GM19035 (cell line): ENCODE measurements around the gene KRT14.
"Not testable (repeated sequence)": the region's sequence is repeated elsewhere in the genome, so short reads cannot be mapped to it uniquely, and the experiment has no call there.

Experiments
- ATAC-seq: cut with Tn5 transposase; IDR thresholded peaks from one replicate; pipeline ENCODE4 v1.9.1; 2021; ENCODE audit not compliant: unreplicated experiment

Gene KRT14

GRCh38 chr17:41610061-41610517 lies 23.4 kb upstream of the KRT14 start:
- not testable (repeated sequence) for ATAC-seq

DNA sequence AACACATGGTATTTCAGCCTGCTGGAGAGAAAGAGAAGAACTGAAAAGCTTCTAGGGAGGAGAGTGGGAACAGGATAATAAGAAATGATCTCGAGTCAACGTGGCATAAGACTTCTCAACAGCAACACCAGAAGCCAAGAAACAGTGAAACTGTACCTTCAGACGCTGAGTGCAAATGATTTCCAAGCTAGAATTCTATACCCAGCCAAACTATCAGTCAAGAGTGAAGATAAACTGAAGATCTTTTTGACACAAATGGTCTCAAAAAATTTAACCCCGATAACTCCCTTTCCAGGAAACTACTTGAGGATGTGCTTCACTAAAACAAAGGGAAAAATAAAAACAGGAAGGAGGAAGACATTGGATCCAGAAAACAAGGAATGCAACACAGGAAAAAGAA lies 20.2 kb upstream of the KRT14 start:
- ATAC-seq = not testable (repeated sequence)

- no peak for ATAC-seq
Measured at GRCh38 chr17:41602524-41602923, 15.8 kb upstream of the KRT14 start.

DNA sequence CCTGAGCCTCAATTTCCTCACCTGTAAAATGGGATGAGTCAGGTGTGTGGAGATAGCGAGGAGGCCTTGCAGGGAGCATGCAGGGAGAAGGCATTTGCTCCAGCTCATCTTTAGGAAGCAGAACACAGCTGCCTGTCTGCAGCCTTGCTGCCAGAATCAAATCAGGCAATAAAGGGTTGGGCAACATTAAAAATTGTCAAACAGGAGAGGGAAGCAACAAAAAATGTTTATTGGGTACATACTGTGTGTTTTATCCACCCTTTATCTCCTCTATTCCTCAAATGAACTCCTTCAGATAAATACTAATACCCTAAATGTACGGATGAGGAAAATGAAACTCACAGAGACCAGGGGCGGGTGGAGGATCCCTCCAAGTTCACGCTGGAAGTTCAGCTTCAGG lies 13.6 kb upstream of the KRT14 start:
- ATAC-seq = no peak

- ATAC-seq = no peak
Measured at GRCh38 chr17:41599680-41600079, 13.0 kb upstream of the KRT14 start.

DNA sequence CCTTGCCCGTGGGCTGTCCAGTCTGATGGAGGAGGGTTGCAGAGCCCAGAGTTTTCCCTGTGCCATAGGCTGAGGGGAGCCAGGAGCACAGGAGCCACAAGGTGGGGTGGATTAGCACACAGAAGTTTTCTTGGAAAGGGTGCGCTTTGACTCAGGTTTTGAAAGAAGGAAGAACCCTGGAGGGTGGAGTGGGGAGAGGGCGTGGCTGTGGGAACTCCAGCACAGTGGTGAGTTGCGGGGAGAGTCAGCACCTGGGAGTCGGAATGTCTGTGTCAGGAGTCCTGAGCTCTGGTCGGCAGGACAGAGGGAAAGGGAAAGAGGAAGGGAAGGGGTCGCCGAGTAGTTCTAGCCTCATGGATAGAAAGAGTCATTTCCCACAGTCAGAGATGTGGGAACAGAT lies 8.9 kb upstream of the KRT14 start:
- no peak for ATAC-seq

- ATAC-seq = no peak
Measured at GRCh38 chr17:41594363-41594915, 7.7 kb upstream of the KRT14 start.

DNA sequence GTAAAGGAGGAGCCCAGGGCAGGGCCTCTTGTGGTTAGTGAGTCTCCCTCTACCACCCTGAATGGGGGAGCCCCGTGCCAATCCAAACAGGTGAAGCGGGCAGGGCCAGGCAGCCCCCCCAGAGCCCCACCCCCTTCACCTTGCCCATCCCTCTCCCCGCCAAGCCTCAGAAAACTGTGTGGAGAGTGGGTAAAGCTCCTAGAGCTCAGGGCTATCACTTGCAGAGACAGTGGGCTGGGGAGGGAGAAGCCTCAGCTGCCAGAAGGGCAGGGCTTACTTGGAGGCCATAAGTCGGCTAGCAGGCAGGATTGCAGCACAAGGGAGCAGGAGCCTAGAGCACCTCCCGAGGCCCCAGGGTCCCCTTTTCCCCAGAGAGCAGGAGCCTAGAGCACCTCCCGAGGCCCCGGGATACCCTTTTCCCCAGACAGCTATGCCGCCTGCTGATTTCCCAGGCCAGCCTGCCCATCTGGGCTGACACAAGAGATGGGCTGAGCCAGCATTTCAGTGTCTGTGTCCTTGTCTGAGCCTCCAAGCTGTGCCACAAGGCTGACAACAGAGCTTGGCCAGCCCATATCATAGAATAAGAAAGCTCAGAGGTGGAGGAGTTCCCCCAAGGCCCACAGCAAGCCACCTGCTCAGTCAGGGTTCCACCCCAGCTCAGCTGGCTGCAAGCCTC lies 6.7 kb upstream of the KRT14 start:
- ATAC-seq = no peak

DNA sequence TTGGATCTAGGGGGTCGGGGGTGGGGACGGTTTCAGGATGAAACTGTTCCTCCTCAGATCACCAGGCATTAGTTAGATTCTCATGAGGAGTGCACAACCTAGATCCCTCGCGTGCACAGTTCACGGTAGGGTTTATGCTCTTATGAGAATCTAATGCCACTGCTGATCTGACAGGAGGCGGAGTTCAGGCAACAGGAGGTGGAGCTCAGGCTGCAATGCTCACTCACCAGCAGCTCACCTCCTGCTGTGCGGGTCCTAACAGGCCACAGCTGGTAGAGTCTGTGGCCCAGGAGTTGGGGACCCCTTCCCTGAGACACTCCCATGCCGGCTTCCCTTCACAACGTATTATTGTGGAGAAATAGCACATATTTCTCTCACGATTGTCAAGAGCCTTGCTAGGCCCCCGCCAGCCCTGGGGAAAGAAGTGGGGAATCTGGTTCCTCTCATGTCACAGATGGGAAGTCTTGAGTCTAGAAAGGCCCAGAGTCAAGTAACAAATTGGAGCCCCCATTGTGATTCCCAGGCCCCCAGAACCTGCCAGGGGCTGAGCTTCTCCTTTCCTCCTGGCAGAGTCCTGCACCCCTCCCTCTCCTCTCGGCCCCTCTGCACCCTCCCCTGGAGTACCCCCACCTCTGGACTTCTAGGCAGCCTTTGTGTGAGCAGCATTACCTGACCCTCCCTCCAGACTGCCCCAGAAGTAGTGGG lies 6.1 kb upstream of the KRT14 start:
- ATAC-seq = no peak

- ATAC-seq = no peak
Measured at GRCh38 chr17:41589301-41589700, 2.6 kb upstream of the KRT14 start.

GRCh38 chr17:41588126-41588810 lies 1.6 kb upstream of the KRT14 start:
- ATAC-seq = no peak

- ATAC-seq = no peak
Measured at GRCh38 chr17:41585301-41586056, 1.2 kb downstream of the KRT14 start.

- not testable (repeated sequence) for ATAC-seq
Measured at GRCh38 chr17:41584331-41584927, 2.3 kb downstream of the KRT14 start.

GRCh38 chr17:41583137-41584127 lies 3.3 kb downstream of the KRT14 start:
- no peak for ATAC-seq

DNA sequence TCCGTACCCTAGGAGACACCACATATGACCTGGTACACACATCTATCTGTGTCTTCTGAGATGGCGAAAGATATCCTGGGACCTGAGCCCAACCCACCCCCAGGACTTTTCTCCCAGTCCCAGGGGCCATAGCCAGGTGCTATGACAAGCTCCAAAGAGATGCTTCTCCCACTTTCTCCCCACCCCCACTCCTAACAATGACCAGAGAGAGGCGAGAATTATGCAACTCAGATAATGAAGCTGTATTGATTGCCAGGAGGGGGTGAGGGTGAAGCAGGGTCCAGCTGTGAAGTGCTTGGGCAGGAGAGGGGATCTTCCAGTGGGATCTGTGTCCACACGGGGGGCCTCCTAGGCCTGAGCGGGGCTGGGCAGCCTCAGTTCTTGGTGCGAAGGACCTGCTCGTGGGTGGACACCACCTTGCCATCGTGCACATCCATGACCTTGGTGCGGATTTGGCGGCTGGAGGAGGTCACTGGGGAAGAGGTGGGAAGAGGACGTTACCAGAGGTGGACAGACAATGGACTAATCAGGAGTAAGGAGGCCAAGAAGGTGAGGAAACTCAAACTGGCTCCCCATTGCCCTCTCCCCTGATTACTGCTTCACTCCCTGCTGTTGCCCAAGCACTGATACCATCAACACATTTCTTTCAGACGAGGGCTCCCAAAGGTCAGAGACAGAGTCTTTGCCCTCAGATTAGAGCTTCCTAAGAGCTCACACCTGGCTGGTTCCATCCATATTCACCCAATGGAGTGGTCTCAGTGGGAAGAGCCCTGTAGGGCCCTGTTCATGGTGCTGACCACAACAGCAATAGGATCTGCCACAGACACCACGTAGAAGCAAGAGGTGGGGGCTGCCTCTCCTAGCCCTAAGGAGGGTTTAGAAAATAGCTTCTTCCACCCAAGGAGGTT lies 4.4 kb downstream of the KRT14 start:
- ATAC-seq = not testable (repeated sequence)

DNA sequence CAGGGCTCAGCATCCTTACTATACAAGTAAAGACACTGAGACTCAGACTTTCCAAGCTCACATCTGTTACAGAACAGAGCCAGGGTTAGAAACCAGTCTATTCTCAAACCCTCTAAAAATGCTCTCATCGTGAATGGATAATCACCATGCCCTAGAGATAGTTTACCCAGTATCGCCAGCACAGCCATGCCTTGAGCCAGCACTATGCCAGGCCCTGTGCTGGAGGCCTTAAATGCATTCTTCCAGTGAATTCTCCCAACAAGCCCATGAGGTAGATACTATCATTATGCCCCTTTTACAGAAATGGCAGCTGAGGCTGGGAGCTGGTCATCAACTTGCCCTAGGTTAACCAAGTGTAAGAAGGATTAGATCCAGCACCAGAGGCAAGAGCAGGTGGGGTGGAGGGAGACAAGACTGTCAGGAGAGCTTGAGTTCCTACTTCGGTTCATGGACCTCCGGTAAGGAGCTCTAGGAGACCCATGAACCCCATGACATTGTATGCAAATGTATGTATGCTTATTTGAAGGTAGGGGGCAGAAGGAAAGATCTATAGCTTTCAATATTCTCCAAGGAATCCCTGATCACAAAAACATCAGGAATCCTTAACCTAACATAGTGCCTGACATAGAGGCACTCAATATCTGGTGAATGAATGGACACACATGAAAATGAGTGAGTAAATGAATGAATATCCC lies 5.2 kb downstream of the KRT14 start:
- no peak for ATAC-seq

- no peak for ATAC-seq
Measured at GRCh38 chr17:41580687-41581365, 5.9 kb downstream of the KRT14 start.
